NT2/D1 (cell line): ENCODE measurements around the gene RPTOR.

Experiments used
- YY1 ChIP-seq: IDR thresholded peaks from 2 replicates; pipeline ENCODE4 v1.6.1; 2011; ENCODE audit not compliant: insufficient read length, insufficient read depth
- ZNF274 ChIP-seq: IDR thresholded peaks from 2 replicates; pipeline ENCODE4 v1.6.1; 2011; ENCODE audit warnings: mild to moderate bottlenecking, low read depth, low read length

DNA sequence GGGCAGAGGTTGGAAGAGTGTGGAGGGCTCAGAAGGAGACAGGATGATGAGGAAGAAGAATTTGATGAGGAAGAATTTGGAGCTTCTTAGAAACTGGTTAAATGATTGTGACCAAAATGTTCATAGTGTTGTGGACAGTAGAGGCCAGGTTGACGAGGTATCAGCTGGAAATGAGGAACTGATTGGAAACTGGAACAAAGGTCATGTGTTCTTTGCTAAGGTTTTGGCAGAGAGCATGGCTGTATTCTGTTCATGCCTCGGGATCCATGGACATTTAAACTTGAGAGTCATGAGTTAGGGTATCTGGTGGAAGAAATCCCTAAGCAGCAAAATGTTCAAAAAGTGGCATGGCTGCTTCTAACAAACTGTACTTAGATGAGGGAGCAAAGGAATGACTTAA is 466.3 kb downstream of the RPTOR start:
- no peak for TF ChIP-seq YY1
- TF ChIP-seq ZNF274: no peak
